Breast epithelium (tissue), 3 donors: ENCODE results near the gene ATP6V1C2.

Experiments
- CTCF ChIP-seq, 3 donors: fragments of 450-650 bp; IDR thresholded peaks; one replicate each; pipeline ENCODE4 v1.5.1; 2016 to 2017; ENCODE audit warnings: antibody characterized with exemption in 3 of 3, mild to moderate bottlenecking in 3 of 3, moderate library complexity in 3 of 3
- POLR2AphosphoS5 ChIP-seq, 3 donors: sonication (generic); formaldehyde crosslinking; IDR thresholded peaks; one replicate each; pipeline ENCODE4 v1.6.1; 2017; ENCODE audit warnings: antibody characterized with exemption in 3 of 3

GRCh38 chr2:10742666-10743065 is 21.2 kb downstream of the ATP6V1C2 start:
- TF ChIP-seq POLR2AphosphoS5 (IDR thresholded peaks at IDR 0.05): no peak
- no peak for TF ChIP-seq CTCF (IDR thresholded peaks at IDR 0.05)
